Suprapubic skin (tissue), 3 donors: ENCODE results near the gene TNIK.

Experiments used
- EP300 ChIP-seq: sonication (generic); formaldehyde crosslinking; IDR thresholded peaks from one replicate; pipeline ENCODE4 v1.6.1; 2017; ENCODE audit warnings: antibody characterized with exemption
- POLR2A ChIP-seq, 2 donors: fragments of 450-650 bp; IDR thresholded peaks; one replicate each; pipeline ENCODE4 v1.6.1; 2017; ENCODE audit warnings: antibody characterized with exemption in 2 of 2, mild to moderate bottlenecking in 2 of 2, moderate library complexity in 2 of 2
- TF ChIP-seq, protein P1 (sequence below), 2 donors: fragments of 200-600 bp in 1 of 2; fragments of 450-650 bp in 1 of 2; sonication (generic) in 1 of 2; IDR thresholded peaks; one replicate each; pipeline ENCODE4 v1.5.1; 2016 to 2019; ENCODE audit warnings: antibody characterized with exemption in 2 of 2, mild to moderate bottlenecking in 1 of 2, moderate library complexity in 1 of 2

DNA sequence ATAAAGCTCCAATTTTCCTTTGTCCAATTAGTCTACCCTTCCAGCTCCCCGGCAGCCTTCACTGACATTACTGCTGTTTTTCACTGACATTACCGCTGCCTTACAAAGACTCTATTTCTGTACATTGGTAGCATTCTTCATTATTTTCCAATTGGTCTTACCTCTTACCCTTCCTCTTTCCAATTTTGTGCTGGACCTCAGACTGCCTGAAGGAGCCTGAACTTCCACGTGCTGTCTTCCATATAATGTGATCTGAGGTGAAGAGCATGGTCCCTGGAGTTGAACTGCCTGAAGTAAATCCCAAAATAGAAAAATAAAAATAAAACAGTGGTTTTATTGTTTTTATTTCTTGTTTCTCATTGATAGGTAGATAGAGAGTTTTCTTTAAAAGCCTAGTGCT is 9.2 kb upstream of the TNIK start:
- TF ChIP-seq, protein P1, sequence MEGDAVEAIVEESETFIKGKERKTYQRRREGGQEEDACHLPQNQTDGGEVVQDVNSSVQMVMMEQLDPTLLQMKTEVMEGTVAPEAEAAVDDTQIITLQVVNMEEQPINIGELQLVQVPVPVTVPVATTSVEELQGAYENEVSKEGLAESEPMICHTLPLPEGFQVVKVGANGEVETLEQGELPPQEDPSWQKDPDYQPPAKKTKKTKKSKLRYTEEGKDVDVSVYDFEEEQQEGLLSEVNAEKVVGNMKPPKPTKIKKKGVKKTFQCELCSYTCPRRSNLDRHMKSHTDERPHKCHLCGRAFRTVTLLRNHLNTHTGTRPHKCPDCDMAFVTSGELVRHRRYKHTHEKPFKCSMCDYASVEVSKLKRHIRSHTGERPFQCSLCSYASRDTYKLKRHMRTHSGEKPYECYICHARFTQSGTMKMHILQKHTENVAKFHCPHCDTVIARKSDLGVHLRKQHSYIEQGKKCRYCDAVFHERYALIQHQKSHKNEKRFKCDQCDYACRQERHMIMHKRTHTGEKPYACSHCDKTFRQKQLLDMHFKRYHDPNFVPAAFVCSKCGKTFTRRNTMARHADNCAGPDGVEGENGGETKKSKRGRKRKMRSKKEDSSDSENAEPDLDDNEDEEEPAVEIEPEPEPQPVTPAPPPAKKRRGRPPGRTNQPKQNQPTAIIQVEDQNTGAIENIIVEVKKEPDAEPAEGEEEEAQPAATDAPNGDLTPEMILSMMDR (IDR thresholded peaks at IDR 0.05) = no peak
- no peak for TF ChIP-seq POLR2A (IDR thresholded peaks at IDR 0.05)
- no peak for TF ChIP-seq EP300
